Lower lobe of right lung (tissue), 2 donors: ENCODE results near the gene PRKAG3. TPM values are rescaled to one million over a fixed set of nuclear protein-coding genes. Genes with fewer than 3 reads are reported as not detected.

Experiments used
- ATAC-seq, 2 donors: fragments of 200-7000 bp; cut with Tn5 transposase; one replicate each; pipeline ENCODE4 v1.9.1; 2020 to 2022; ENCODE audit warnings: mild to moderate bottlenecking in 2 of 2, moderate library complexity in 2 of 2
- DNase-seq: peaks from one replicate; pipeline ENCODE4 v3.0.0-alpha.2; 2020
- H3K27ac ChIP-seq: fragments of 200-600 bp; one replicate; pipeline ENCODE4 v1.8.0; 2022
- H3K27me3 ChIP-seq: fragments of 200-600 bp; one replicate; pipeline ENCODE4 v1.8.0; 2022; ENCODE audit warnings: low read depth
- H3K36me3 ChIP-seq: fragments of 200-600 bp; one replicate; pipeline ENCODE4 v1.8.0; 2022; ENCODE audit warnings: mild to moderate bottlenecking
- H3K4me1 ChIP-seq: fragments of 200-600 bp; one replicate; pipeline ENCODE4 v1.8.0; 2022
- H3K4me3 ChIP-seq: fragments of 200-600 bp; one replicate; pipeline ENCODE4 v1.8.0; 2022; ENCODE audit warnings: mild to moderate bottlenecking
- H3K9me3 ChIP-seq: fragments of 200-600 bp; one replicate; pipeline ENCODE4 v1.8.0; 2022
- intact Hi-C: fragments of 100-400 bp; cut with DNase I; formaldehyde crosslinking; loops from one replicate; pipeline ENCODE4 v1.11.0; 2022
- total RNA-seq: library from RNA; stranded (reverse); fragmentation: NEBNext Ultra II Directional; extraction: Animal tissue kit (Norgen Biotek cat#: 25700); gene quantifications from one replicate; pipeline ENCODE4 v1.2.1, GENCODE V29; 2021
- TF ChIP-seq, protein P1 (sequence below): fragments of 200-600 bp; IDR thresholded peaks from one replicate; pipeline ENCODE4 v1.8.0; 2022; ENCODE audit warnings: antibody characterized with exemption, mild to moderate bottlenecking
- donor health status: DM: no; HTN: yes; CAD: no; lungs with severe emphysema.

PRKAG3 gene
- total RNA-seq, 1 donor from 2014 or later, result not detected

DNA sequence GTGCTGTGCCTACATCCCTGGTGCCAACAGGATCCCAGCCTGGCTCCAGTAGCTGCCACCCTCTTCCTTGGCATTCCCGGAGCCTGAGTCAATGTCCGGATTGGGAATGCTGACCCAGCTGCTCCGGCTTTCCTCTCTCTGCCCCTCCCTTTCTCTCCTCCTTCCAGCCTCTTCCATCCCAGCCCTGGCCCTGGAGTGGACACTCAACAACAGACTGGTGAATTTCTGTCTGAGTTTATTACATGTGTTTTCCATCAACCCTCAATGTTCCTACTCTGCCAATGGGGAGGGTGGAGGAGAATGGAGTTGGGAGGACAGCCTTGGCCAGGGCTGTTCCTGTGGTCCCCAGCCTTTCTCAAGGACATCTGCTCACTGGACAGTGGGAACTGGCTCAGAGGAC, 917 bp upstream of the PRKAG3 start:
- Histone ChIP-seq H3K4me3 (no peak overlapping the region), H3K9me3 (no peaks in the 10 kb centered on the region), H3K36me3 (no peaks in the 10 kb centered on the region), H3K4me1 (no peaks in the 10 kb centered on the region), H3K27ac (no peak overlapping the region), H3K27me3 (peaks cover 11% of the 10 kb centered on the region)
- intact Hi-C loops, result no loop called here
- peak in 1 of 2 donors; percentile 45 for ATAC-seq
- peak; percentile 36 for DNase-seq
- TF ChIP-seq, protein P1, sequence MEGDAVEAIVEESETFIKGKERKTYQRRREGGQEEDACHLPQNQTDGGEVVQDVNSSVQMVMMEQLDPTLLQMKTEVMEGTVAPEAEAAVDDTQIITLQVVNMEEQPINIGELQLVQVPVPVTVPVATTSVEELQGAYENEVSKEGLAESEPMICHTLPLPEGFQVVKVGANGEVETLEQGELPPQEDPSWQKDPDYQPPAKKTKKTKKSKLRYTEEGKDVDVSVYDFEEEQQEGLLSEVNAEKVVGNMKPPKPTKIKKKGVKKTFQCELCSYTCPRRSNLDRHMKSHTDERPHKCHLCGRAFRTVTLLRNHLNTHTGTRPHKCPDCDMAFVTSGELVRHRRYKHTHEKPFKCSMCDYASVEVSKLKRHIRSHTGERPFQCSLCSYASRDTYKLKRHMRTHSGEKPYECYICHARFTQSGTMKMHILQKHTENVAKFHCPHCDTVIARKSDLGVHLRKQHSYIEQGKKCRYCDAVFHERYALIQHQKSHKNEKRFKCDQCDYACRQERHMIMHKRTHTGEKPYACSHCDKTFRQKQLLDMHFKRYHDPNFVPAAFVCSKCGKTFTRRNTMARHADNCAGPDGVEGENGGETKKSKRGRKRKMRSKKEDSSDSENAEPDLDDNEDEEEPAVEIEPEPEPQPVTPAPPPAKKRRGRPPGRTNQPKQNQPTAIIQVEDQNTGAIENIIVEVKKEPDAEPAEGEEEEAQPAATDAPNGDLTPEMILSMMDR, result no peak

DNA sequence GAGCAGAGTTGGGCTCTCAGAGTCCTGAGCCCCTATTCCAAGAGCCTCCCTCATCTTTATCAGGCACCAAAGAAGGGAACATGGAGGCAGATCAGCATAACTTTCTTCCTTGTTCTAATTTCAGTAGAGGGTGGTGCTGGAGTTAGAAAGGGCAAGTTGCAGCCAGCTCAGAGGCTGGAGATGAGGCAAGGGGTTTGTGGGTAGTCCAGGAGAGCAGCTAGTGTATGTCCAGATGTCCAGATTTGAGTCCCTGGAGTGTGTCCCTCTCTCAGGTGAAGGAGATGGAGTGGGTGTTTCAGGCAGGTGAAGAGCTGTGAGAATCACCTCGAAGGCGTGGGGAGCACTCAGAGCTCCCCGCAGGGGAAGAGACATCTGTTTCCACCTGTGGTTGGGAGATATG, 478 bp upstream of the PRKAG3 start:
- DNase-seq (no peak), ATAC-seq (no peak)
- Histone ChIP-seq H3K4me3 (no peak overlapping the region), H3K4me1 (no peaks in the 10 kb centered on the region), H3K27me3 (peaks cover 11% of the 10 kb centered on the region), H3K36me3 (no peaks in the 10 kb centered on the region), H3K27ac (no peak overlapping the region), H3K9me3 (no peaks in the 10 kb centered on the region)
- TF ChIP-seq, protein P1, result no peak
- intact Hi-C loops, result no loop called here

DNA sequence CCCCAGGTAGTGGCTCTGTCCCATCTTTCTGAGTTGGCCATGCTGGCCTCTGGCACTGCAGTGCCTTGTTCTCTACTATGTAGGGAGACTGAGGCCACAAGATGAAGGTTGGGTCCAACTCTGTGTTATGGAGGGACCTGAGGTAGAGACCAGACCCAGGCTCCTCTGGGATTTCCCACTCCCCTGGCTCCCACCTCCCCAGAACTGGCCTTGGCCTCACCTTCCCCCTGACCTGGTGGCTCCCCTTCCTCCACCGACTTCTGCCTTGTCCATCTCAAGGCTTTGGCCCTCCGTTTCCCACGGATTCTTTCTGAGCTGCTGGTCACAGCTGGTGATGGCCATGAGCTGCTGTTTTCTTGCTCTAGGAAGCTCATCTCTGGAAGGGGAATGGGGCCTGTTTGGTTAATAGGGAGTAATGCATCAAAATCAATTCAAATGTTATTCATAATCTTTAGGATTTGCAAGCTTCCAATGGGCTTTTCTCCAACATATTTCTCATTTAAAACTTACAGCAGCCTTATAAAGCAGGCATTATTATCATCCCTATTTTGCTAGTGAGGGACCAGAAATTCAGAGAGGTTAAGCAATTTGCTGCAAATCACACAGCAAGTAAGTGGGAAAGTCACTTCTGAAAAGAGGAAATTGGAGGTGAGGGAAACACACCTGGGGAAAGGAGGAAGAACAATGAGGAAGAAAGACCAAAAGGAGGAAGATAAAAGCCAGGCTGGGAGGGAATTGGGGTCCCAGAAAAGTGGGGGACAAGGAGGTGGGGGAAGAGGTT, 887 bp downstream of the PRKAG3 start:
- H3K27me3 ChIP-seq, result peaks cover 4% of the 10 kb centered on the region
- H3K4me1 ChIP-seq, result no peaks in the 10 kb centered on the region
- TF ChIP-seq, protein P1, result no peak
- H3K27ac ChIP-seq, result no peak overlapping the region
- DNase-seq (peak; percentile 7), ATAC-seq (no peak)
- H3K36me3 ChIP-seq, result no peaks in the 10 kb centered on the region
- H3K9me3 ChIP-seq, result no peaks in the 10 kb centered on the region
- H3K4me3 ChIP-seq, result no peak overlapping the region
- intact Hi-C loops, result no loop called here

DNA sequence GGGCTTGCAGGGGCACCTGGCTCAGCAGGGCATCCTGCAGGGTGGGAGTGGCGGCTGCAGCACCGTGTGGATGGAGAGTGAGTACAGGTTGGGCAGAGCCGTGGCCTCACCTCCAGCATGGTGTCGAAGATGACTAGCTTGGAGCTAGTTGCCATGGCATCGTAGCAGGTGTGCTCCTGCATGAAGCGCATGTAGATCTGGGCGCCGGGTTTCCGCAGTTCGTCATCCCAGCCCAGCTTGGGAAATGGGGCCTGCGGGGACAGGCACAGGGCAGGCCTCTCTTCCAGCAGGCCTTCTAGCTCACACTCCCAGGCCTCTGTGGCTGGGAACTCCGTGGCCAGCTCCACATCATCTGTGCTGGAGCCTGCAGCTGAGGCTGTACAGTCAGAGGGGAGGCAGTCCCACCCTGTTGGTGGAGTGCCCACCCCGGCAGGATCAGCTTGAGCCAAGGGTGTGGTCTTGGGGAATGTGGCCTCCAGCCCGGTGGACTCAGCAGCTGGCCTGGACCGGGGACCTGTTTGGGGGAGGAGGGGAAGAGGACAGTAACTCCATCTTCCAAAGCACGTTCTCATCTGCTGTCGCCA, 1.6 kb downstream of the PRKAG3 start:
- ATAC-seq, result peak in 1 of 2 donors; percentile 7

DNA sequence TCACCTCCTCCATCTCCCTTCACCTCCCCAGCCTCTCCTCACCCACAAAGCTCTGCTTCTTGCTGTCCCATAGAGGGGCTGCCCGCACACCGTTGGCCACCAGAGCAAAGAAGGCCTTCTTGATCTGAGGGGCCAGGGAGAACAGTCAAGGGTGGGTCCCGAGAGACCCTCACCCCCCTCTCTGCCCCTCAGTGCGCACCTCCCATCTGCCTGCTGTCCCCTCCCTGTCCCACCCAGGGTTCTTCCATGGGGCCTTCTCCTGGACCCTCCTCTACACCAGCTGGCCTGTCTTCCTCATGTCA, 3.2 kb downstream of the PRKAG3 start:
- Histone ChIP-seq H3K27ac (no peak overlapping the region), H3K4me3 (no peak overlapping the region), H3K36me3 (no peaks in the 10 kb centered on the region), H3K9me3 (no peaks in the 10 kb centered on the region), H3K27me3 (peaks cover 4% of the 10 kb centered on the region), H3K4me1 (no peaks in the 10 kb centered on the region)
- DNase-seq (peak; percentile 22), ATAC-seq (no peak)
- intact Hi-C loops, result no loop called here
- TF ChIP-seq, protein P1, result no peak

More for the DNA sequence above, 1.6 kb downstream of the PRKAG3 start:
- DNase-seq, result peak; percentile 27
- no peak overlapping the region for H3K27ac ChIP-seq
- no peaks in the 10 kb centered on the region for H3K4me1 ChIP-seq
- H3K36me3 ChIP-seq, result no peaks in the 10 kb centered on the region
- no peaks in the 10 kb centered on the region for H3K9me3 ChIP-seq
- H3K4me3 ChIP-seq, result no peak overlapping the region
- intact Hi-C loops, result no loop called here
- H3K27me3 ChIP-seq, result peaks cover 4% of the 10 kb centered on the region
- TF ChIP-seq, protein P1, result no peak
